Cerebellar nuclear complex (tissue), 1 donor: Measurements from ENCODE around the gene DEPP1.
"Not testable (repeated sequence)": the region's sequence is repeated elsewhere in the genome, so short reads cannot be mapped to it uniquely, and the experiment has no call there.

Experiments
- DNase-seq, 2 experiments: peaks; one replicate each; lab custom pipeline; 2025; lab: John Stamatoyannopoulos, UW

The DEPP1 gene, protein sequence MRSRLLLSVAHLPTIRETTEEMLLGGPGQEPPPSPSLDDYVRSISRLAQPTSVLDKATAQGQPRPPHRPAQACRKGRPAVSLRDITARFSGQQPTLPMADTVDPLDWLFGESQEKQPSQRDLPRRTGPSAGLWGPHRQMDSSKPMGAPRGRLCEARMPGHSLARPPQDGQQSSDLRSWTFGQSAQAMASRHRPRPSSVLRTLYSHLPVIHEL

DNA sequence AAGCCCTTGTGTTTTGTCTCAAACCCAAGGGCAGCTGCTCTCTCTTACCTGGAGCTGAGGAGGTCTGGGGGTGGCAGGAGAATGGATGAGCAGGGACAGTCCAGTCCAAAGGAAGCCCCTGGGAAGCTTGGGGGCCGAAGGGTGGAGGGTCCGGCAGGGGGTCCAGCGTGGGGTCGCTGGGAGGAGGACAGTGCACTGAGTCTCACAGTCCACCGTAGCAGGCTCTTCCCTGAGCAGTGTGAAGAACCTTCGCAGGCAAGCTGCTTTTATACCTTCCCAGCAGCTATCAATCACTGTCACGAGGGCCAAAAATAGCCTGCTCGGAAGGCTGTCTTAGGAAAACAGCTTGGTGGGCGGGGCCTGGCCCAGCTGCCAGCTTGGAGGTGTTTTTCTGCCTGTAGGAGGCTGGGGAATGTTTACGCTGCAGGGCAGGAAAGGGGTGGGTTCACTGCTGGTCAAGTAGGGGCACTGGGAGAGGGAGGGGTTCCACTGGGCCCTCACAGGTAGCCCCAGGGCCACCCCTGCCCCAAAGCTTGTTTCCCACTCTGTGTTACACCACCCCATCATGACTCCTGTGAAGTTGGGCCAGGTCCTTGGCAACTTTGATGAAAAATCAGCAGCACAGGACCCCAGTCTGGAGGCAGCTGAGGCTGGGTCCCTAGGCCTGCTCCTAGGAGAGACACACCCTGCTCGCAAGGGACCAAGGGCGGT lies at the start of gene DEPP1:
Gene DEPP1 (minus strand): TSS at position 240 of the 711 bp plus-strand sequence. CDS start 779 bp downstream, outside the sequence.
- DNase-seq = peak; percentile 91 to 96

DNA sequence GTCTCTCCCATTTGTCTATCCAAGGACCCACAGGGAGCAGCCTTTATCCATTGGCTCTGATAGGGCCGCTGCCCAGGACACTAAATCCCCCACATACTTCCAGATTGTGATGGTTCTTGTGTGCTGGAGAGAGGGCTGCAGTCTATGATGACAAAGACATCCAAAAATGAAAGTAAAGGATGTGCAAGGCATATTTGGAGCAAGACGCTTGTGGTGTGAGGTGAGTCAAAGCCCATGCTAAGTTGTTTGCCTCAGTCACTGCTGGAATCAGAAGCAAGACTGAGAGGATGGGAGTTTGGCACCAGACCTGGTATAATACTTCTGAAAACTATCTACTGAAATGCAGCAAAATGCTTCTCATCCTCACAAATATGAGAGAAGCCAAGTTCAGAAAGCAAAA lies 44.8 kb upstream of the DEPP1 start:
- no peak for DNase-seq

DNA sequence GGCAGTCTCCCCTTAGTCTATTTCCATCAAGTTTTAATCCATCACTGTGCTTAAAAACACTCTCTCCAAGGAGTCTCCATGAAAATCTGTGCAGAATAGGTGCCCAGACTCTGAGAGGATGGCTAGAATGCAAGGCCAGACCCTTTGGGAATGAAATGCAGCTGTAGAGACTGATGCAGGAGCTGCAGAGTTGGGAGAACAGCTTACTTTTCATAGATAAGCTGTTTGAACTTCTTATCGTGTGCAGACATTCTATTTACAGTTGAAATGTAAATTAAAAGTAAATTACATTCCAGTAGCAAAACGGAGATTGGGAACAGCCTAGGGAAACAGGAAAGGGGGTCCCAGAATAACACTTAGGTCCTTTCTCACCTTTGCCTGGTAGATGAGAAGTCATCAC lies 37.0 kb upstream of the DEPP1 start:
- DNase-seq = no peak

DNA sequence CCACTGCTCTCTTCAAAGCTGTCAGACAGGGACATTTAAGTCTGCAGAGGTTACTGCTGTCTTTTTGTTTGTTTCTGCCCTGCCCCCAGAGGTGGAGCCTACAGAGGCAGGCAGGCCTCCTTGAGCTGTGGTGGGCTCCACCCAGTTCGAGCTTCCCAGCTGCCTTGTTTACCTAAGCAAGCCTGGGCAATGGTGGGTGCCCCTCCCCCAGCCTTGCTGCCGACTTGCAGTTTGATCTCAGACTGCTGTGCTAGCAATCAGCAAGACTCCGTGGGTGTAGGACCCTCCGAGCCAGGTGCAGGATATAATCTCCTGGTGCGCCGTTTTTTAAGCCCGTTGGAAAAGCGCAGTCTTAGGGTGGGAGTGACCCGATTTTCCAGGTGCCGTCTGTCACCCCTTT lies 35.9 kb upstream of the DEPP1 start:
- not testable (repeated sequence) for DNase-seq

DNA sequence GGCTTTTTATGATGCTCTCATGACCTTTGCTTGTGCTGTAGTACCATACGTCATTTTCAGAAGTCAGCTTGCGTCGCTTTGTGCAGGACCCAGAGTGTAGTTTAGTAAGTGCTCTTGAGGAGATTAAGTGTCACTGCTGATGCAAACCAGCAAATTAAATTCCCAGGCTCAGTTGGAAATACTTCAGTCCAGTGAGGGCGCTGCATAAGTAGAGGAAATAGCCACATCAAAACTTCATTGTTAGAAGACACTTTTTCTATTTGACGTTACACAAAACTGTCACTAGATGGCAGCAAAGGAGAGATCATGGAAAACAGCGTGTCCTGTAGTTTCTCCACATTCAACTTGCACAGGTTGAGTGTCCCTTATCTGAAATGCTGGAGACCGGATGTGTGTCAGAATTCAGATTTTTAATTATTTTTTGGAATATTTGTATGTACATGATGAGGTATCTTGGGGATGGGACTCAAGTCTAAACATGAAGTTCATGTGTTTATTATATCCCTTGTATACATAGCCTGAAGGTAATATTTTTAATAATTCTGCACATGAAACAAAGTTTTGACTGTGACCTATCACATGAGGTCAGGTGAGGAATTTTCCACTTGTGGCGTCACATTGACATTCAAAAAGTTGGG lies 30.0 kb upstream of the DEPP1 start:
- peak in 1 of 2 experiments; percentile 43 for DNase-seq

DNA sequence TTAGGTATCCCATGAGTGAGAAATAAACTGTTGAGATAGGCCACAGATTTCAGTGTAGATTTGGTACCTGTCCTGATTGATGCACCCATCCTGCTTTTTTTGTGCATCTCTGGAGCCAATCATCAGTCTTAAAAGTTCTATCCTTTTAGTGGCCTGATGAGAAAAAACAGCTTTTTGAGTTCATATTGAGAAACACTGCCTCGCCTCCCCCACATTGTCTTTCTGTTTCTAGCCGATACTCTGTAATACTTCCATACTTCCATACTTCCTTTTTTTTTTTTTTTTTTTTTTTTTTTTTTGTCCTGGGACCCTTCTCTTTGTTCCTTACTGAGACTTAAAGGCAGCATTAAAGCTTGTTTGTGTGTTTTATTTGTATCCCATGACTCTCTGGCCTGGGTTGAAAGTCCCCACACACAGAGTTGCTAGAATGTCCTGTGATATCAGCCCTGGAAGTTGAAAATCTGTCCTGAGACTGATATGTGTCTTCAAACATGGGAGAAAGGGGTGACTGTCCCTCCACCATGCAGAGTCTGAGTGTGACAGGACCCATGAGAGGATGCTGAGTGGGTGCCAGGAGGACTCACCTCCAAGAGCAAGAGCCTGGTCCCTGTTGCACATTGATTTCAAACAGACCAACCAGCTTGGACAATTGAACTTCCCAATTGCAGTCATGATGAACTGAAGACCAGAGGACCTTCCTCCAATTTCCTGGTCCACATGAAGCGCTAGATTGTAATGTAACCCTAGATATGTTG lies 27.8 kb upstream of the DEPP1 start:
- no peak for DNase-seq

DNA sequence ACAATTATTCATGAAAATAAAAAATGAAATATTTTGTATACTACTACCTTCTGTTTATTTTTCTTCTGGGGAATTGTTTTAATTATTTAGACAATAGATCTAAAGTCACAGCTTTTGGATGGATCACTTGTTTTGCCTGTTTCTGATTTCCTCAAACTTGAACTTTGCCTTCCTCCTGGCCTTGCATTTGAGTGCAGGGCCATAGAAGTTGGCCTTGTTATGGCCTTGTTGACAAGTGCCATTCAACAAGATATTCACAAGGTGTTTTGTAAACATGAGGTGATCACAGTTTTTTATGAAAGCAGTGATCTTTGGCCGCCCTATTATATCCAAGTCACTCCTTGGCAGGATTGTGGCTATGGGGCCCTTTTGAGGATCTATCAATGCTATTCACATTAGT lies 26.7 kb upstream of the DEPP1 start:
- no peak for DNase-seq

DNA sequence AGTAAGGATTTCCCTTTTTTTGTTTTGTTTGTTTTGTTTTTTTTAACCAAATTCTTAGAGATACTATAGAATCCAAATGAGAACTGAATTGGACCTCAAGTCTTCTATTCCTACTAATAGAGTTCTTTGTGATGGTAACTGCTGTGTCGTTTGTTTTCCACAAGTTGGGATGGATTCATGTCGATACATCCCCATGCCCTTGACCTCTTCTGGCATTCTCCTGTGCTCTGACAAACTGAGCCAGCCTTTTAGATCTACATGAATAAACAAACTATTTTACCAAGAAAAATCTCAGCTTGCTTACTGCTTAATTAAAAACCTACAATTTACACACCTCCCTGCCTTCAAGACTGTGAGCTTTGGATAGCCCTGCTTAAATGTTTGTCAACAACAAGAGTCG lies 26.1 kb upstream of the DEPP1 start:
- no peak for DNase-seq

DNA sequence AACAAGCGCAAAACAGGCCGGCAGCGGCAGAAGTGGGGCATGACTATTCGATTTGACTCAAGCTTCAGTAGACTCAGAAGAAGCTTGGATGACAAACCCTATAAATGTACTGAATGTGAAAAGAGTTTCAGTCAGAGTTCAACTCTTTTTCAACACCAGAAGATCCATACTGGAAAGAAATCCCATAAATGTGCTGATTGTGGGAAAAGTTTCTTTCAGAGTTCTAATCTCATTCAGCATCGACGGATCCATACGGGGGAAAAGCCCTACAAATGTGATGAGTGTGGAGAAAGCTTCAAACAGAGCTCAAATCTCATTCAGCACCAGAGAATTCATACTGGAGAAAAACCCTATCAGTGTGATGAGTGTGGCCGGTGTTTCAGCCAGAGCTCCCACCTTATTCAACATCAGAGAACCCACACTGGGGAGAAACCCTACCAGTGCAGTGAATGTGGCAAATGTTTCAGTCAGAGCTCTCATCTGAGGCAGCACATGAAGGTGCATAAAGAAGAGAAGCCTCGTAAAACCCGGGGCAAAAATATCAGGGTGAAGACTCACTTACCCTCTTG lies 24.9 kb upstream of the DEPP1 start:
- no peak for DNase-seq

DNA sequence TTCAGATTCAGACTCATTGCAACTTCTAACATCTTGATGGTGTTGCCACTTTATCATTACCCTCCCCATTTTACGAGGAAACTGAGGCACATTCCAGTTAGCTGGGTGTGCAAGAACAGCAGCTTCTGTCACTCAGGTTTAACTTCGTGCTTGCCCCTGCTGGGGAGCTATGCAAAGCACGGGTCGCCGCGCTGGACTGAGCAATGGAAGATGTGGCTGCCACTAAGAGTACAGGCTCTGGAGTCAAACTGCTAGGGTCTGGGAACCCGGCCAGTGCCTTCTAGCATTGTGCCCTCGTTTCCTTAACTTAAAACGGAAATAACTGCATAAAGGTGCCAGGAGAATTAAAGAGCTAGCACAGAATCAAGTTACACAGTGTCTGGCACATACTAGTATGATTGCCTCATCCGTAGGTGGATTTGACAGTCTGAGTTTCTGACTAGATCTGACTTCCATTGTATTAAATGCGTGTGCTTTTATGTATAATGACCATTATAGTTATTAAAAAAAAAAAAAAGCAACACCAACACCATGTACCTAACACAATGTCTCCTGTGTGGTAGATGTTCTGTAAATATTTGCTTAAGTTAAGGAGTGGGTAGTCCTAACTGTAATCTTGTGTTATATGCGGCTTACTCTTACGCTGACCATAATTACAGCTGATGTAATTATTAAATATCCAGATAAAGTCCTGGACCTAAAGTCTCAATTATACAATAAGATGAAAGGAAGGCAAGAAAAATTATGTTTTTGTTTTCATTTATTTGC lies 23.0 kb upstream of the DEPP1 start:
- DNase-seq = peak in 1 of 2 experiments; percentile 16

DNA sequence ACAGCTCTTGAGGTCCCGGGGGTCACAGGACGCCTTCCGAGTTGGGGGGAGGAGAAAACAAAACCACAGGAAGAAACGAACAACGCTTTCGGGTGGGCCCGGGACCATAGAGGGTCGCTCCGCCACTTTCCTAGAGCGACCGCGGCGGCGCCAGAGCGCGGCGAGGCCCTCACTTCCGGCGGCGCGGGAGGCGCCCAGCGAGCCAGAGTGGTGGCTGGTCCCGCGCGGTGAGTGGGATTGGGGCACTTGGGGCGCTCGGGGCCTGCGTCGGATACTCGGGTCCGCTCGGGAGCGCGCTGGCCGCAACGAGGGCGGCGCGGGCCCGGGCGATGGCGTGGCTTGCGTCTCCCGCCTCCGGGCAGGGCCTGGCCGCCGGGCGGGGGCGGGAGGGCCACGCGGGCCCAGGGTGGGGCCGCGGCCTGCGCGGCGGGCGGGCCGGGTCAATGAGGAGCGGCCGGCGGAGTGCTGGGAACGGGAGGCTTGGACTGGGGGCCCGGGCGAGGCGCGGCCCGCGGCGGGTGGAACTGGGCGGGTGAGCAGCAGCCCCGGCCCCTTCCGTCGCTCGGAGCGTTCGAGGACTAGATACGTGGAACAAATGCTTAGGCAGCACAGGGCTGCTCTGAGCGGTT lies 22.3 kb upstream of the DEPP1 start, which contains the start of gene ZNF22:
Gene ZNF22 (plus strand): TSS at position 172 of the 629 bp plus-strand sequence. CDS start 2,446 bp downstream, outside the sequence.
- peak in 1 of 2 experiments; percentile 13 for DNase-seq

DNA sequence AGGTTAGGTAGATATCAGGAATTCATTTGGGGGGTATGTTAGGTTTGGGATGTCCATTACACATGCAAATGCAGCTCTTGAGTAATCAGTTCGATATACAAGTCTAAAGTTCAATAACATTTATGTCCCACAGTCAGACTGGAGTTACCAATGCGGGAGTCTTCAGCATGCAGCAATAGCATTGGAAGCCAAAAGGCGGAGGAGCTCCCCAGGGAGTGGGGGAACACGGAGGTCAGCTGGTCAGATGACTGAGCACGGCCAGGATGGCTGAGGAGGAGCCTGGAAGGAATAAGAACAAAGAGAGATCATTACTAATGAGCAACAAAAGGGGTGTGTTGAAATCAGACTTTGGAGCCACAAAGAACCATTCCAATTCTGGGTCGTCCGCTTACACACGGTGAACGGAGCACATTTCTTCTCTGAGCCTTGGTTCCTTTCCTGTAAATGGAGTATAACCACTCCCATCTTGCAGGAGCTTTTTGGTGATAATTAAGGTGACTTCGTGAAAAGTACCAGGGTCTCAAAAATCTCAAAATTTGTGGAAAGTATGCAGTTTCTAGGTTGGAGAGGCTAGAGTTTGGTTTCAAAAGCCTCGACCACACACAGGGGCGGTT lies 21.6 kb upstream of the DEPP1 start:
- no peak for DNase-seq

DNA sequence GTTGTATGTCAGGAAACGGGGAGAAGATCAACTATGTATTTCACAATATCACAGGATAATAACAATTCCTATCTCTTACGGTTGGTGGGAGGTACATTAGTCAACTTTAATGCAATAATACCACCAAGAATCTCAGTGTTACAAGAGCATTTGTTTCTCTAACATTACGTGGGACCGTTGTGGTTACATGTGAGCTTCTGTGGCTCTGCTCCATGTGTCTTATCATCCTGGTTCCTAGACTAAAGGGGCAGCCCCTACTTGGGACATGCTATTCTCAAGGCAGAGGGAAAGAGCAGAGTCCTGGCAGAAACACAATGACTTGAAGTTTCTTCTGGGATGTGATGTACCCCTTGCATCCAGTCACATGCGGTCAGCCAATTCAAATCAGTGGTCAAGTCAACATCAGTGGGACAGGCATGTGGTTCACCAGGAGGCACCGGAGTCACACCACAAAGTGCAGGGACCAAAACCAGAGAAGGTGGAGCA lies 19.6 kb upstream of the DEPP1 start:
- DNase-seq = no peak

DNA sequence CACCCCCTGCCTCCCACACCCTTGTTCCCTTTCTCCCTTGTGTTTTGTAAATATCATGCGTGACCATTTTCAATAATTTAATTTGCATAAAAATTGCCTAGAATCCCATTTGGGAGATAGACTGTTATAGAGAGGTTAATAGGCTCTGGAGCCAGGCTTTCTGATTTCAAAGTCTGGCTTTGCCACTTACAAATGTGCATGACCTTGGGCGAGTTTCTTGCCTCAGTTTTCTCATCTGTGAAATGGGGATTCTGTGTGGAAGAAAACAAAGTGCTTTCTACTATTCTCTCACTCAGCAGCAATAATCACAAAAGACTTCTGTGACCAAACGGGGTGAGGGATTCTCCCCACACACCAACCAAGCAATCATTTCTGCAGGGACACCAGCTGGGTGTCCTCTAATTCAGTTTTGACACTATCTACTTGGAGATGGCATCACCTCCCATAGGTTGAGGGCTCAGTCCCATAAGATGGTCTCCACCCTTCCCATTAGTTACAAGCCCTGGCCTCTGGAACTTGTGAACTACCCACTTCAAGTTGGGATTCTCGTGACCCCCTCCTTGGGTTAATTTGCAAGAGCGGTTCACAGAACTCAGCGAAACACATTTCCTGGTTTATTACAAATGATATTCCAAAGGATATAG lies 18.6 kb upstream of the DEPP1 start:
- no peak for DNase-seq

DNA sequence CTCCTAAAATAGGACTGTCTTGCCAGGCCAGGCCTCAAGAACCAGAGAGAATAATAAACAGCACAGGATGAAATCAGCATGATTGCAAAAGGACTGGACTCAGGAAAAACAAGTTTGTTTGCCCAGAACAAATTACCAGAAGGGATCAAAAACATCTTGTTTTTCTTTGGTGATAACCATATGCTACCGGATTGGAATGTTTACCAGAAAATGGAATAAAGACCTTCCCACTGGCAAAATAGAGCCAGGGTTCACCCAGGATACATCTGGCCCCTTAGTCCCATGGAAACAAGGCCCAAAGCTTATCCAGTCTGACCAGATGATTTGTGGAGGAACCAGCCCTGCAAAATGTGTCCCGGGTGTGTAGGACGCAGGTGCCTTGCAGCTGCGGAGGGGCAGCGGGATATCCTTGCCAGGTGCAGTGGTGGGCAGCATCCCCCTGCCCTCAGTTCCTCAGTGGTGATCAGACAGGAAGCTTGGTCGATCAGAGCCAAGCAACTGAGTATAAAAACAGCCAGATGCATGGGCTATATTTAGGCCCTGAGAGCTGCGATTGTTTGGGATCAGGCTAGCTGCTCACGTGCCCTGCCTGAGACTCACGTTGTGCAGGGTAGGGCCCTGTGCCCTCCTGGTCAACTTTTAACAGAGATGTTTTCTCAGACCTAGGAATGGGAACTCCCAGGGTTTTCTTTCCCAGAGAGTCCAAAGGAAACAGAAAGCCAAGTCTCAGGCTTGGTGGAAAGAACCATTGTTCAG lies 17.5 kb upstream of the DEPP1 start:
- no peak for DNase-seq

DNA sequence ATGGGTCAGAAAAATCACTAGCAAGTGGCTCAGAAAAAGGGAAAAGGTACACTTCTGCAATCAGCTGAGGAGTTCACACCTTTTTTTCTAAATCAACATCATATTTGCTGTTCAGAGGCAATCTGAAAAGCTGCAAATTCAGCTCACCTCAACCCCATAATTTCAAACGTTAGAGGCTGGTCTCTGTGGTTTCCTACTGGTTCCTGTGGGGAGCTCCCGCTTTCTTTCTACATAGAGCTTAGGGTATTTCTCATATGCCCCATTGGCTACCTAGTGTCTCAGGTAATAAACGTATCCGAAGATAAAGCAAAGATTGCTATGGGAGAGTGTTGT lies 16.9 kb upstream of the DEPP1 start:
- no peak for DNase-seq

DNA sequence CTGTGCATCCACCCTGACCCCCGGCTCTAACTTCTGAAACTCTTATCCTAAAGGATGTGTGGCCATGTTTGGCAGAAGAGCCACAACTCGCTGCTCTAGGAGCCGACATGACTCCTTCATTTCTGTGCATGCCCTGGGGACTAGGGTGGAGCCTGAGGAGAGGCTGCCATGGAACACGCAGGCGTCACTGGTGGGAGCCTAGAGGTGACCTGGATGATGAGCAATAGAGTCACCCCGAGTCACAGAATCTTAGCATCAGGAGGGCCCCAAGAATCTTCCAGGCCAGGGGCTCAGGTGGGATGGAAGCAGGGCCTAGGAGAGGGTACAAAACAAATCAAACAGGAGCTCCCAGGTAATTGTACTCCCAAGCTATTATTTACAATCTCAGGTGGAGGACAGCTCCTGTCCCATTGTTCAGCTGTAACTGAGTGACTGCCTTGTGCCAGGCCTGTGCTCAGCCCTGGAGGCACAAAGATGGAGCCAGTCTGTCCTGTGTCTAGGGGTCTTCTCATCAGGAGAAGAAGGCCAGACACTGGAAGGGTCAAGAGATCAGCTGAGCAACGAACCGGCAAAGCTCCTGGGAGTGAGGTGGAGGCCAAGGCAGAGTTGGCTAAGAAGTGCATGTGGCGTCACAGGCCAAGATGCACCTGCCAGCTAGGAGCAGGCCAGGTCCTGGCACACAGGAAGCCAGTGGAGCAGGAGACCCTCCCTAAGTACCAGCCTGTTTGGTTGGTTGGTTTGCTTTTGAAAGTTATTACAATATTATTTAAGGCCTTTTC lies 16.3 kb upstream of the DEPP1 start:
- no peak for DNase-seq
